ENCODE data around the gene MGLL.

DNA sequence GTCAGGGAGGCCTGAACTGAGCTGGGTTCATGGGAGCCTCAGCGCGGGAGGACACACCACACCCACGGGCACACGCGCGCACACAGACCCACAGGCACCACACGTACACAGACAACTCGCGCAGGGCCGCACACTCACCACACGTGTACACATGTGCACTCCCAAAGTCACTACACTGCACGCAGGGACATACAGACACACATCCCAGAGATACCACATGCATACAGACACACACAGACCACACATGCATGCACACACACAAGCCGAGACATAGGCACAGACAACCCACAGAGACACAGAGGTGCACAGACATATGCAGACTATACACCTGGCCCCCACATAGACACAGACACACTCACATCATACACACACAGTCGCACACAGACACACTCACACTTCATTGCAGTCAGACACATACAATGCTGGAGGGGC lies 1.1 kb upstream of the MGLL start:
- TF ChIP-seq NCOR1 (IDR thresholded peaks at IDR 0.05) (no peak), ZNF124 (CRISPR knock-in tag; IDR thresholded peaks at IDR 0.05) (no peak), SRSF3 (IDR thresholded peaks at IDR 0.05; ENCODE audit: insufficient read depth, low read length) (no peak), FOXM1 (IDR thresholded peaks at IDR 0.05; ENCODE audit: low read depth) (no peak), FOXM1 (CRISPR knock-in tag; IDR thresholded peaks at IDR 0.05; ENCODE audit: low read depth) (no peak), BRCA1 (IDR thresholded peaks at IDR 0.05) (no peak), BRCA1 (CRISPR knock-in tag; IDR thresholded peaks at IDR 0.05) (no peak), POLR2A (conservative IDR thresholded peaks at IDR 0.05) (no peak), GATAD2A (IDR thresholded peaks at IDR 0.05) (no peak), TRIM28 (IDR thresholded peaks at IDR 0.05) (no peak), SETDB1 (IDR thresholded peaks at IDR 0.05; ENCODE audit: low read length) (no peak), RBM14 (IDR thresholded peaks at IDR 0.05; ENCODE audit: borderline replicate concordance, insufficient read depth, low read depth, low read length) (no peak), TCF7L2 (IDR thresholded peaks at IDR 0.05; ENCODE audit: low read depth, low read length) (no peak)
- TF ChIP-seq, protein P1, sequence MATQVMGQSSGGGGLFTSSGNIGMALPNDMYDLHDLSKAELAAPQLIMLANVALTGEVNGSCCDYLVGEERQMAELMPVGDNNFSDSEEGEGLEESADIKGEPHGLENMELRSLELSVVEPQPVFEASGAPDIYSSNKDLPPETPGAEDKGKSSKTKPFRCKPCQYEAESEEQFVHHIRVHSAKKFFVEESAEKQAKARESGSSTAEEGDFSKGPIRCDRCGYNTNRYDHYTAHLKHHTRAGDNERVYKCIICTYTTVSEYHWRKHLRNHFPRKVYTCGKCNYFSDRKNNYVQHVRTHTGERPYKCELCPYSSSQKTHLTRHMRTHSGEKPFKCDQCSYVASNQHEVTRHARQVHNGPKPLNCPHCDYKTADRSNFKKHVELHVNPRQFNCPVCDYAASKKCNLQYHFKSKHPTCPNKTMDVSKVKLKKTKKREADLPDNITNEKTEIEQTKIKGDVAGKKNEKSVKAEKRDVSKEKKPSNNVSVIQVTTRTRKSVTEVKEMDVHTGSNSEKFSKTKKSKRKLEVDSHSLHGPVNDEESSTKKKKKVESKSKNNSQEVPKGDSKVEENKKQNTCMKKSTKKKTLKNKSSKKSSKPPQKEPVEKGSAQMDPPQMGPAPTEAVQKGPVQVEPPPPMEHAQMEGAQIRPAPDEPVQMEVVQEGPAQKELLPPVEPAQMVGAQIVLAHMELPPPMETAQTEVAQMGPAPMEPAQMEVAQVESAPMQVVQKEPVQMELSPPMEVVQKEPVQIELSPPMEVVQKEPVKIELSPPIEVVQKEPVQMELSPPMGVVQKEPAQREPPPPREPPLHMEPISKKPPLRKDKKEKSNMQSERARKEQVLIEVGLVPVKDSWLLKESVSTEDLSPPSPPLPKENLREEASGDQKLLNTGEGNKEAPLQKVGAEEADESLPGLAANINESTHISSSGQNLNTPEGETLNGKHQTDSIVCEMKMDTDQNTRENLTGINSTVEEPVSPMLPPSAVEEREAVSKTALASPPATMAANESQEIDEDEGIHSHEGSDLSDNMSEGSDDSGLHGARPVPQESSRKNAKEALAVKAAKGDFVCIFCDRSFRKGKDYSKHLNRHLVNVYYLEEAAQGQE (IDR thresholded peaks at IDR 0.05; ENCODE audit: borderline replicate concordance) = no peak
- TF ChIP-seq, protein P1 (CRISPR knock-in tag; IDR thresholded peaks at IDR 0.05; ENCODE audit: low read depth) = no peak
- TF ChIP-seq, protein P2, sequence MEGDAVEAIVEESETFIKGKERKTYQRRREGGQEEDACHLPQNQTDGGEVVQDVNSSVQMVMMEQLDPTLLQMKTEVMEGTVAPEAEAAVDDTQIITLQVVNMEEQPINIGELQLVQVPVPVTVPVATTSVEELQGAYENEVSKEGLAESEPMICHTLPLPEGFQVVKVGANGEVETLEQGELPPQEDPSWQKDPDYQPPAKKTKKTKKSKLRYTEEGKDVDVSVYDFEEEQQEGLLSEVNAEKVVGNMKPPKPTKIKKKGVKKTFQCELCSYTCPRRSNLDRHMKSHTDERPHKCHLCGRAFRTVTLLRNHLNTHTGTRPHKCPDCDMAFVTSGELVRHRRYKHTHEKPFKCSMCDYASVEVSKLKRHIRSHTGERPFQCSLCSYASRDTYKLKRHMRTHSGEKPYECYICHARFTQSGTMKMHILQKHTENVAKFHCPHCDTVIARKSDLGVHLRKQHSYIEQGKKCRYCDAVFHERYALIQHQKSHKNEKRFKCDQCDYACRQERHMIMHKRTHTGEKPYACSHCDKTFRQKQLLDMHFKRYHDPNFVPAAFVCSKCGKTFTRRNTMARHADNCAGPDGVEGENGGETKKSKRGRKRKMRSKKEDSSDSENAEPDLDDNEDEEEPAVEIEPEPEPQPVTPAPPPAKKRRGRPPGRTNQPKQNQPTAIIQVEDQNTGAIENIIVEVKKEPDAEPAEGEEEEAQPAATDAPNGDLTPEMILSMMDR (IDR thresholded peaks at IDR 0.05 in 2 of 3, conservative IDR thresholded peaks at IDR 0.05 in 1 of 3; ENCODE audit: insufficient read depth in 2 of 3, low read depth in 1 of 3, low read length in 3 of 3) = no peak
